Stimulated activated CD4-positive, alpha-beta T cell treated with anti-CD3 and anti-CD28 coated beads, Interleukin-4, amount 100 ng/mL, for 24 hours (primary cell): ENCODE measurements around the gene THAP7.
"Not testable (repeated sequence)": the region's sequence is repeated elsewhere in the genome, so short reads cannot be mapped to it uniquely, and the experiment has no call there.

ENCODE experiments used
- DNase-seq: peaks from one replicate; pipeline ENCODE4 v3.0.0-alpha.2; 2020

Gene THAP7

DNA sequence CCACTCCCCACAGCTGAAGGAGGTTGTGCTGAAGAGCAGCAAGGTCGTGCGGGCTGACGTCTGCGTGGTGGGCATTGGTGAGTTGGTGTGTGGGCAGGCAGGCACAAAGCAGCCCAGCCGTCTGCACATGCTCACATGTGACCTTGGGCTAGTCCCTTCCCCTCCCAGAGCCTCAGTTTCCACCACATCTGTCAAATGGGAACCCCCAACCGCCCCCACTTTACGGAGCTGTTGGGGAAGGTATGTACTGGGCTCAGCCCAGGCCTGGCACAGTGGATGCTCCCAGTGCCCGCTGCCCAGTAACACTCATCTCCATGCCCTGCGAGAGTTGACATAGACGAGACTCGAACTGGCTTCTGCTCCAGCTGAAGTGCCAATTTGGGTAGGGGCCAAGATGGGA is 24.9 kb downstream of the THAP7 start:
- DNase-seq: no peak

DNA sequence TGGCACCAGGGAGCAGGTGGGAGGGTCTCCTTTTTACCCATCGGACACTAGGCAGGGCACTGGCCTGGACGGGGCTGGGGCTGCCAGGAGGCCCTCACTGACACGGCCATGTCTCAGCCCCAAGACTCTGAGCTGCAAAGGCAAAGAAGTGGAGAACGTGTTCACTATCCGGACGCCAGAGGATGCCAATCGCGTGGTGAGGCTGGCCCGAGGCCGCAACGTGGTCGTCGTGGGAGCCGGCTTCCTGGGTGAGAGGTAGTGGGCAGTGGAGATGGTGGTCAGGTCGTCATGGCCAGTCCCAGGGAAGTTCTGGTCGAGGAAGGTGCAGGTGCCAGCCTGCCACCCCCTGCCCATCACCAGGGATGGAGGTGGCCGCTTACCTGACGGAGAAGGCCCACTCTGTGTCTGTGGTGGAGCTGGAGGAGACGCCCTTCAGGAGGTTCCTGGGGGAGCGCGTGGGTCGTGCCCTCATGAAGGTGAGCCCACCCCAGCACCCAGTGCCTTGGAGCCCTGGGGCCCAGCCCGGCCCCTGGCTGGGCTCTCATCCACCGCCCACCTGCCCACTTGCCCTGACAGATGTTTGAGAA is 25.5 kb downstream of the THAP7 start:
- DNase-seq: no peak

DNA sequence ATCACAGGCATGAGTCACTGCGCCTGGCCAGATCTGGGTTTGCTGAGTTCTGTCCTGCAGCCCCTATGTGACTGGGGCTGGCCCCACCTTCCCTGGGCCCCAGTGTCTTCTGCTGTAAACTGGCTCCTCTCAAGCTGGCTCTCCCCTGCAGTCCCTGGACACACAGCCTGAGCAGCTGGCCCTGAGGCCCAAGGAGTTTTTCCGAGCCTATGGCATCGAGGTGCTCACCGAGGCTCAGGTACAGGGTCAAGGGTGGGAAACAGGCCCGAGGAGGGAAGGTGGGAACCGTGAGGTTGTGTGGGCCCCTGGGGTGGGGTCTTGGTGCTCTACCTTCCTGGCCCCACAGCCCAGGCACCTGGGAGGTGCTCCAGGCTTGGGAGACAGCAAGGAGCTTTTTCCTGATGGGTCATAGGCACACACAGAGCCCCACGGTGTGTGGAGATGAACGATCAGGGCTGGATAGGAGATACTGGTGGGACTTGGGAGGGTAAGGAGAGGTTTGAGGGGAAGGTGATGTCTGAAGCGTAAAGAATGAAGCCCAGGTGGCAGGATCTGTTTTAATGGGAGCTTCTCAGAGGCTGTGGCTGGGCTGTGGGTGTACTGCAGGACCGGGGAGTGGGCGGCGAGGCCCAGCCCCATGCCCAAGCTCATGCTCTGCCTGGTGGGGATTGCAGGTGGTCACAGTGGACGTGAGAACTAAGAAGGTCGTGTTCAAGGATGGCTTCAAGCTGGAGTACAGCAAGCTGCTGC is 26.2 kb downstream of the THAP7 start:
- no peak for DNase-seq

DNA sequence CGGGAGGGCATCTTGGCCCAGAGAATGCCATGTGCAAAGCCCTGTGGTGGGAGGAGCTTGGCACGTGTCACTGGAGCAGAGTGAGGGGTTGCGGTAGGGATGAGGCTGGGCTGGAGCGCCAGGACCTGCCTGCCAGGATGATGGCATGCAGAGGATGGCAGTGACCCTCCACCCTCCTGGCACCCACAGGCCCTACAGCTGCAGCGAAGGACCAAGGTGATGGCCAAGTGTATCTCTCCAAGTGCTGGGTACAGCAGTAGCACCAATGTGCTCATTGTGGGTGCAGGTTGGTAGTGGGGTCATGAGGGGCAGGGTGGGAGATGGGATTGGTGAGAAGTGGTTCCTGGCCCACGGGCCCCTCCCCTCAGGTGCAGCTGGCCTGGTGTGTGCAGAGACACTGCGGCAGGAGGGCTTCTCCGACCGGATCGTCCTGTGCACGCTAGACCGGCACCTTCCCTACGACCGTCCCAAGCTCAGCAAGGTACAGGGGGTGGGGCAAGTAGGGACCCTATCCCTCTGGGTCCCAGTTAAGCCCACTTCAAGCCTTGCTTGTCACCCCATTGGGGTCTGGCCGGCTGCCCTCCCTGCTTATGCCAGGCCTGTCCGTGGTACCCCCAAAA is 27.5 kb downstream of the THAP7 start:
- DNase-seq: no peak

DNA sequence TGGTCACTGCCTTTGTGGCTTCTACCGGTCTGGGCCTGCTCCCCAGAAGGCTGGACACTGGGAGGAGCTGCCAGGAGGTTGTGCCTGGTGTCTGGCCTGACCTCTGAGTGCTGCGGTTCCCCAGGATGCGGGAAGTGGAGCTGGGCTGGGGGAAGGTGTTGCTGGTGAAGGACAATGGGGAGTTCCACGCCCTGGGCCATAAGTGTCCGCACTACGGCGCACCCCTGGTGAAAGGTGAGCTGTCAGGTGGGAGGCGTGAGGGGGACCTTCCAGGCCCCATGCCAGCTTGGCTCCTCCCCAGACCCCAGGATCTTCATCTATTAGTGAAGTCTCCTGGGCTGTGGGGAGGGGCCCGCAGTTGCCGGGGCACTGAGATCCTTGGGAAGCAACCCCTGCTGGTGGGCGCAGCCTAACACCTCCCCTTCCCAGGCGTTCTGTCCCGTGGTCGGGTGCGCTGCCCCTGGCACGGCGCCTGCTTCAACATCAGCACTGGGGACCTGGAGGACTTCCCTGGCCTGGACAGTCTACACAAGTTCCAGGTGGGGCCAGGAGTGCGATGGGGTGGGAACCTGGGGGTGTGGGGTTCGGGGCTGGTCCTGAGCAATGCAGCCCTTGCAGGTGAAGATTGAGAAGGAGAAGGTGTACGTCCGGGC is 28.2 kb downstream of the THAP7 start:
- DNase-seq: no peak

DNA sequence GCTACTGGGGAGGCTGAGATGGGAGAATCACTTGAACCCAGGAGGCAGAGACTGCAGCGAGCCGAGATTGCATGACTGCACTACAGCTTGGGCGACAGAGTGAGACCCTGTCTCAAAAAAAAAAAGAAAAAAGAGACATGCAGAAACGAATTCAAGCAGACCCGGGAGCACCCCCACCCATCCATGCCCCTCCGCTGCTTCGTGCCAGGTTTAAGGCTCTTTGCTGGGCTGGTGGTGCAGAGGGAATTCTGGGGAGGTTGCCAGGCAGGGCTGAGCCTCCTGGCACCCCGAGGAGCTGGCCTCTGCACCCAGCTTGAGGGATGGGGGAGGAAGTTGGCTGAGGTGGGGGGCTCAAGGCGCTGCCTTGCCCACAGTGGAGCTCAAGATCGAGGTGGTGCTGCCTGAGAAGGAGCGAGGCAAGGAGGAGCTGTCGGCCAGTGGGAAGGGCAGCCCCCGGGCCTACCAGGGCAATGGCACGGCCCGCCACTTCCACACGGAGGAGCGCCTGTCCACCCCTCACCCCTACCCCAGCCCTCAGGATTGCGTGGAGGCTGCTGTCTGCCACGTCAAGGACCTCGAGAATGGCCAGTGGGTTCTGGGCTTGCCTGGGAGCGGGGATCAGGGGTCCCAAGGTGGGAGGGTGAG is 28.9 kb downstream of the THAP7 start:
- DNase-seq: no peak

DNA sequence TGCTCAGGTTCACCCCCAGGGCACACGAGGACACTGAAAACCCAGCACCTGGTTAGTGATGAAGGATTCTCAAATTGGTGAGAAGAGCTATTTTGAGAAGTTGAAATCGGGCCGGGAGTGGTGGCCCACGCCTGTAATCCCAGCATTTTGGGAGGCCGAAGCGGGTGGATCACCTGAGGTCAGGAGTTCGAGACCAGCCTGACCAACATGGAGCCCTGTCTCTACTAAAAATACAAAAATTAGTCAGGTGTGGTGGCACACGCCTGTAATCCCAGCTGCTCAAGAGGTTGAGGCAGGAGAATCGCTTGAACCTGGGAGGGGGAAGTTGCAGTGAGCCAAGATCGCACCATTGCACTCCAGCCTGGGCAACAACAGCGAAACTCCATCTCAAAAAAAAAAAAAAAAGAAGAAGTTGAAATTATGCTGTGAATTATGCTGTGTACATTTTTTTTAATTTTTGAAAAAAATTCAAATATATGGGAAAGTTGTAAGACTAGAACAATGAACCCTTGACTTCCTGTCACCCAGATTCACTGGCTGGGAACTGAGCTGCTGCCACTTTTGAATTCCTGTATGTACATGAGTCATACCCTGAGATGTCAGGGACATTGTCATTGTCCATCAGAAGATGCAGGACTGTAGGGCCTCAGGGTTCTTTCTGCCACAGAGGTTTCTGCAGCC is 29.8 kb downstream of the THAP7 start:
- not testable (repeated sequence) for DNase-seq

DNA sequence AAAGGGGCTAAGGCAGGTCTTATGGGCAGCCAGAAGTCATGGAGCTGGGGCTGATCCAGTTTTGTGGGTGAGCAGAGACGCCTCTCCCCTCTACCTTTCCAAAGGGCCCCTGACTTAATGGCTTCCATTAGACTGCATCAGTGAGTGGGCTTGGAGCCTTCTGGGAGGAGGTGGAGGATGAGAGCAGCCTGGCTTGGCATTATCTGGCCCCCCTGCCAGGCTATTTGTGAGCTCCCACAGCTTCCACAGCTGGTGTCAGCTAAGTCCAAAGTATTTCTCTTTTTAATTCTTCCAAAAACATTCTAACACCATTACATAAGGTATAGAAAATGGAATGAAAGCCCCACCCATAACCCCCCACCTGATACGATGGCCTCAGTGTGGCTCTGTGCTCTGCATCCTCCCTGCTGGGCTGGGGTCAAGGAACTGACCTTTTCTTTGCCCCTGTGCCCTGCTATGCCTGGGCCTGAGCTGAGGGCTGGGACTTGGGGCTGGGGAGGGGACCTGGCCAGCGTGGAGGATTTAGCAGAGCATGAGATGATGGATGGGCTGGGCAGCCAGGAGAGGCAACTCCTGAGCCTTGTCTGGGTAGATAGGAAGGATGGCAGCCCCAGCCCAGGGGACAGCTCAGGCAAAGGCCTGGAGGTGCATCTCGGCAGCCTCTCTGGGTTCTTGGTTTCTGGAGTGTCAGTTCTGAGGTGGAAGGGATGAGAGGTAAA is 30.8 kb downstream of the THAP7 start:
- no peak for DNase-seq

DNA sequence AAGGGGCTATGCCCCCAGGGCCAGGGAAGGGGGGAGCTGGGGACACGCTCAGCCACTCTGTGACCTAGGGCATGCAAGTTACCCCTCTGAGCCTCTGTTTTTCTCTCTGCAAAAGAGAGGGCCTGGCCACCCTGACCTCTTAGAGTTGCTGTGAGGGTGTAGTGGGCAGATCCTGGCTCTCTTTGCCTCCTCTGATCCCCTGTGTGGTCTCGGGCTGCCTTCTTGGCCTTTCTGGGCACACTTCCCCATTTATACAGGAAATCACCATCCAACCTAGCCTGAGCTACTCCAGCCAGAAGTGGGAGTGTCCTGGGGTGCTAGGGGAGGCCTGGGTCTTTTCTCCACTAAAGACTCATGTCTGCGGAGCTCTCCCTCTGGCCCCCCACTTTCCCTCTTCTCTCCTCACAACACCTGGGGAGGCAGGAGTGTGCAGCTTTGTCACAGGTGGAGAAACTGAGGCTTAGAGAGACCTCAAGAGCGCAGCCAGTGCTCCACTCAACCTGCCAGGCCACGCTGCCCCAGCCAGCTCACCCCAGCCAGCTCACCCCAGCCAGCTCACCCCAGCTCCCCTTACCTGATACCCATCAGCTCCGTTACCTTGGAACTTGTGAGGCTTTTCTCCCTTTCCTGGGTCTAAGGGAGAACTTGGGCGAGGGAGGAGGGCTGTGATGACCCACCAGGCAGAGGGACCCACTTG is 33.5 kb downstream of the THAP7 start:
- no peak for DNase-seq

DNA sequence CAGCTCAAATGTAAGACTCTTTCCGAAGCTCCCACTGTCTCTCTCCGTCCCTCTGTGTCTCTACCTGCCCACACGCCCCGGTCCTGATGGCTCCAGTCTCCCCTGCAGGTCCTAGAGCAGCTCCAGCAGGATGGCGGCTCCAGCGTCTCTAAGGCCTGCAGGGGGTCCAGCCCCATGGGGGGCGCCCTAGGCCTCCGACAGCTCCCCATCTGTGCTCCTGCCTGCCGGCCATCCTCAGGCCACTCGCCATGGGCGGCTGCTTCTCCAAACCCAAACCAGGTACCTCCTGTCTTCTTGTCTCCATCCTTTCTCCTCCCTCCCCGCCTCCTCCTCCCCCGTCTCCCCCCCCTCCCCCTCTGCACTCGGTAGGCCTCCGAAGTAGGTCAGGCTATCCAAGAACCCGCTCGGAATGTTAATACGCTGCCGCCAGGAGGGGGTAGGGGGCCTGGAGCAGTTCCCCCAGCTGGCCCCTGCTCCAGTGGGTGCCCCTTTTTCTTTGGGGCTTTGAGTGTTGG is 34.2 kb downstream of the THAP7 start:
- DNase-seq: no peak

DNA sequence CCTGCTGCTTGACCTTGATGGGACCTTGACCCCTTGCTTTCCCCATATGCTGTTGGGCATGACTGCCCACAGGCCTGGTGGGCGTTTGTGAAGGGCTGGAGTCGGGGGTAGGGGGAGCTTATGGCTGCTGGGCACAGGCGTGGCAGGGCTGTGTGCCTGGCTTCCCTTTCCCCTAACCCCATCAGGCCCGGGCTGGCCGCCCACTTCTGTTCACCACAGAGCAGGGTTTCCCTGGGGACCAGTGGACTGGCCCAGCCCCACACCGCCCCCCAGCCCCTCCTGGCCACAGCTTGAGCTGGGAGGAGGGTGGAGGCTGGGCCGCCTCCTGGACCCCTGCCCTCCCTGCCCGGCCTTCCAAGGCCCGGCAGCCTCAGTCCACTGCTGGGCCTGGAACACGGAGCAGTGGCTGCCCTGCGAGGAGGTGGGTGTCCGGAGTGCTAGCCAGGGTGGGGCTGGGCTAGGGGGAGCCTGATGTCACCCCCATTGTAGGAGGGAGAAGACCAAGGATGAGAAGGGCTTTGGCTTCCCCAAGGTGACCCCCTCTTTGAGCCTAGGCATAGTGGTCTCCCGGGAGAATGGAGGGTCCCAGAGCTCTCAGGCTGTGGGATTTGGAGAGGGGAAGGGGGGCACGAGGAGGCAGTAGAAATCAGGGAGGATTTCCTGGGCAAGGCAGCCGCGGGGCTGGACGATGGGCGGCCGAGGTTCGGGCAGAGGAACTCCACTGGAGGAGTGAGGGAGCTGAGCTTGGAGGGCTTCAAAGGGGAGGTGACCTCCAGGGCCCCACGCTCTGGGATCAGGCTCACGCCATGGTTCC is 34.8 kb downstream of the THAP7 start, which contains the start of gene AIFM3:
Gene AIFM3, plus strand, starts transcription at position 373 of the 814 bp plus-strand sequence. CDS start 690 bp downstream, outside the sequence.
- DNase-seq: no peak

DNA sequence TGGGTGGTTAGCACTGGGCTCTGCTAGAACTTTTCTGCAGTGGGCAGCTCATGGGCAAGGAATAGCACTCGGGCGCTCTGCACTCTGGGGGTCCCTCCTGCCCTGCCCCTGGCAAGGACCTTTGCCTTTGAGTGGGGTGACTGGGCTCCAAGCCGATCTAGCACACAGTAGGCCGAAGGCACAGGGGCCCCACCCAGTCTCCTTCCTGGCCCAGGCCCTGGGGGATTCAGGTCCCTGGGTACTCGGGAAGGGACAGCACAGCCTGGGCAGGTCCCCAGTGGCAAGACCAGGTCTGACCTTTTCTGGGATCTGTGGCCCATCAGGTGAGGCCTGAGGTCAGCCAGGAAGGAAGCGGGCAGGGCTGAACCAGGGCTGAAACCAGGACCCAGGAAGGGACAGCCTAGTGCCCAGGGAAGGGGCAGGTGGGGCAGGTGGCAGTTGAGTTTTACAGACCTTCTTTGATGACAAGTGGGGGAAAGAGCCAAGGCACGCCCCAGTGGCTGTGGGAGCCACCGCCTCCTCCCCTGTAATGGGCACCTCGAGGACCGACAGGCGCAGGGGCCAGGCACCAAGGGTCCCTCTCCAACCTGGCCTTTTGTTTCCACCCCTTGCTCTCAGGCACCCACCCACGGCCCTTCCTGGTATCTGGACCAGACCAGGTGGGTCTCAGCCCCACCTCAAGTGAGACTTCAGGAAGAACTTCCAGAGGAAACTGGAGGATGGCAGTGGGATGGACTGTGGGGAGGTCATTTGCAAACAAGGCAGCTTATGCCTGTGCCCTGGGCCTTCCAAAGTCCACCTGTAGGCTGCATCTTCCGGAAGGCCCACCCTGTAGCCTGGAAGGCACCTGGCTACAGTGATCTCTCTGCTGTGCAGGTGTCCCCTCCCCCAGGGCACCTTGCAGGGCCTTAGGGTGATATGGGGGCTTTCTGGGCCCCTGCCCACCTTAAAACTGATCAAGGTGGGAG is 35.7 kb downstream of the THAP7 start:
- DNase-seq: no peak

DNA sequence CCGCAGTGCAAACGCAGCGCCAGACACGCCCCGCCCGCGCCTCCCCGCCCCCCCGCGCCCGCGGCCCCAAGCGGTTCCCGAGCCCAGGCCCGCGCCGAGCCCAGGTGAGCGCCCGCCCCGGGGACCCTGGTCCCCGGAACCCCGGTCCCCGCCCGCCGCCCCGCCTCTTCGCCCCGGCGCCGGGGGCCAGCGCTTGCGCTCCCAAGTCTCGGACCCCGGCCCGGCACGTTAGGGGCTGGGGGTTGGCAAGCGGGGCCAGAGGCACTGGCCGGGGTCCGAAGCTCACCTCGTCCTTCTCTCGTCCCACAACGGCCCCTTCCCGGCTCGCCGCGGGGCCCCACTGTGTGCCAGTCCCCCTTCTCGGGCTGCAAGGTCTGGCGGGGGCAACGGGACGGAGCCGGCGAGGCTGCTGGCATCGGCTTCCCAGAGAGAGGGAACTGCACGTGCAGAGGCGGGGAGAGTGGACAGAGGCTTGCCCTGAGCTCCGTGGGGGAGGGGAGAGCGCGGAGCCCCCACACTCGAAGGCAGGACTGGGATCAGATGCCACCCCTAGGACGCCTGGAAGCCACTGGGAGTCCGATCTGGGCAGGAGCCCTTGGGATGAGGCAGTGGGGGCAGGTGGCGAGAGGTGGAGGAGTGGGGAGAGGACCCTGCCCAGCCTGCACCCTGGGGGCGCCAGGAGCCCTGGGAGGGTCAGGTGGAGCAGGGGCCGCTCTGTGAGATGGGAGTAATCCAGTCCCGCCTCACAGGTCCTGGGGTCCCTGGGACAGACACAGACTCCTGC is 36.6 kb downstream of the THAP7 start:
- DNase-seq: no peak

DNA sequence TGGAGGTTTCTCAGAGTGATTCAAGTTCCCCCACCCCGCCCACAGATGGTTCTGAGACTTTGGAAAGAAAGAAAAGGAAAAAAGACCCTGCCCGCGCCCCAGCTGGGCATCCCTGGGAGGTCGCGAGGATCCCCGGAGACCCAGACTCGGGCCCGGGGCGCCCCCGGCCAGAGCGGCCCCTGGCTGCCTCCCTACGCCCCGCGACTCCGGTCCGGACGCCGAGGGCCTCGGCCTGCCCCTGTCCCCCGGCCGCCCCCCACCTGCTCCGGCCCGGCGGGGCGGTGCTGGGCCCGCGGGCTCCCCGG is 37.2 kb downstream of the THAP7 start:
- no peak for DNase-seq

DNA sequence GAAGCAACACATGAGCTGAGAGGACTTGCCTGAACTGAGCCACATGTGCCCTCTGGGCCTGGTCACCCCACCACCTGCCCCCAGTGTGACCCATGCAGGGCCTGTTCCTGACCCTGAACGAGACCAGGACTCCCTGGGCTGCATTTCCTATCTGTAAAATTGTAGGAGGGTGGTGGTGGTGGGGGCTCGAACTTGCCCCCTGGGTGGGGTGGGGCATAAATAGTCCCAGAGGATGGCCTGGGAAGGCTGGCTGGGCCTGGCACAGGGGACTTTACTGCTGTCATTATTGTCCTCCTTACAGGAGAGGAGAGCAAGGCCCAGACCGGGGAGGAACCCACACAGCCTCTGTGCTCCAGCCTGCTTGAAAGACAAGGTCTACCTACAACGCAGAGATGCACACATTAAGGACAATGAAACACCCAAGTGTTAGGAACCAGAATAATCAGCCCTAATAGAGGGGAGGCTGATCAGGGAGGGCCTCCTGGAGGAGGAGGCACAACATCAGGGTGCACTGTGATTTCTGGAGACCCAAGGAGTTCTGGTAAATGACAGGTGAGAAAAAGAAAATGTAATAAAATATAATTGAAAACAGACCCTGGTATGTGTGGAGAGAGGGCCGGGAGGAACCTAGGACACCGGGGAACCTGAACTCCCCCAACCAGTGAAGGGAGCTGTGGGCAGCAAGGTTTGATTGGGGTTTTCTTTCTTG is 37.7 kb downstream of the THAP7 start:
- no peak for DNase-seq

DNA sequence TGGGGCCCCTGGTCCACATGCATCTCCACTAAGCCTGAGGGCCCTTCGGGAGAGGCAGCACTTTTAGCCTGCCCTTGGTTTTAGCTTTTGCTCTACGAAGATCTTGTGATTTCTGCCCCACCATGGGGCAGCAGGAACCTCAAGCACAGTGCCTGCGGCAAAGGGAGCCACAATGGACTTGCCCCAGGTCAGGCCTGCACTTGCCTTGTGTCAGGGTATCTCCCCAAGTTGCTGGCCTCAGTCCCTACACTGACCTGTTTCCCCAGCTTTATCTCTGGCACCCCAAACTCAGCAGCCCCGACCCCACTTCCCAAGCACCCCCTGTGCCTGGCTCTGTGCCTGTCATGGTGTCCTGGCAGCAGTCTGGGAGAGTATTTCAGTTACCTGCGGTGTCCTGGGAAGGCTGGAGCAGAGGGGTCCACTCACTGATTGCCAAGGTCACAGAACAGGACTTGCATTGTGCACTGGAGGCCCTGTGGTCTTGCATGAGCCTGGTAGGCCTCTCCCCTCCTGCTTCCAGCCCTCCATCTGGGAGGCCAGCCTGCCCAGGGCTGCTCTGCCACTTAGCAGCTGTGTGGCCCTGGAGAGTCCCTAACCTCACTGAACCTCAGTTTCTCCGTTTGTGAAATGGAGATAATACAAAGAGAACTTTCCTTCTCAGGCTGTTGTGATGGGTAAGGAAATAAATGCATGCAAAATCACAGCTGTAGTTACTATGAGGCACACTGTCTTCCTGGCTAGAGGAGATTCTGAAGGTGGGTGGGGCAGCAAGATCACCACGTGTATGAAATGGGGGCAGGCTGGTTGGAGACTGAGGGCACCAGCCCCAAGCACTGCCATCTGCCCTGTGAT is 38.5 kb downstream of the THAP7 start:
- no peak for DNase-seq
